A549 (cell line): ENCODE measurements around the gene GPR146.

ENCODE experiments used
- HDAC2 ChIP-seq: fragments of 200-600 bp; sonication (generic); IDR thresholded peaks from 2 replicates; pipeline ENCODE4 v1.6.1; 2016
- HOXB5 ChIP-seq: fragments of 250-450 bp; sonication (Bioruptor Pico); IDR thresholded peaks from 2 replicates; pipeline ENCODE4 v1.5.0; 2020; ENCODE audit warnings: mild to moderate bottlenecking, moderate library complexity
- POLR2A ChIP-seq: IDR thresholded peaks from 2 replicates; pipeline ENCODE4 v1.6.1; 2012; ENCODE audit warnings: mild to moderate bottlenecking, low read length

- TF ChIP-seq HDAC2 = no peak
- no peak for TF ChIP-seq HOXB5 (CRISPR knock-in tag)
- TF ChIP-seq POLR2A = no peak
Observed at GRCh38 chr7:1056785-1057410, 12.6 kb downstream of the GPR146 start.
